SKM-1 (cell line): ENCODE measurements around the gene ZFP64.
A peak's percentile ranks its signal among the peaks of the same experiment; 100 is the strongest.
"Not testable (repeated sequence)": the region's sequence is repeated elsewhere in the genome, so short reads cannot be mapped to it uniquely, and the experiment has no call there.

Experiments used
- DNase-seq: peaks from one replicate; lab custom pipeline; 2025; ENCODE audit not compliant: unreplicated experiment; lab: John Stamatoyannopoulos, UW

ZFP64 gene

GRCh38 chr20:52191132-52191915, at the start of gene ZFP64:
TSS of gene ZFP64 (minus strand) at chr20:52191779. CDS start at chr20:52191636, 143 bp downstream.
- DNase-seq: peak; percentile 59

- no peak for DNase-seq
These were observed 49.2 kb upstream of the ZFP64 start for GRCh38 chr20:52240802-52241201.

- no peak for DNase-seq
These were observed 47.5 kb upstream of the ZFP64 start for GRCh38 chr20:52239102-52239501.

- no peak for DNase-seq
These were observed 44.7 kb upstream of the ZFP64 start for GRCh38 chr20:52236292-52236691.

GRCh38 chr20:52235129-52235528, 43.5 kb upstream of the ZFP64 start:
- DNase-seq: no peak

- no peak for DNase-seq
These were observed 42.9 kb upstream of the ZFP64 start for GRCh38 chr20:52234302-52235045.

GRCh38 chr20:52231230-52231746, 39.7 kb upstream of the ZFP64 start:
- no peak for DNase-seq

GRCh38 chr20:52230409-52230808, 38.8 kb upstream of the ZFP64 start:
- DNase-seq: no peak

- DNase-seq: not testable (repeated sequence)
These were observed 37.8 kb upstream of the ZFP64 start for GRCh38 chr20:52229346-52229745.

- DNase-seq: no peak
These were observed 34.8 kb upstream of the ZFP64 start for GRCh38 chr20:52226370-52226769.

GRCh38 chr20:52224920-52225319, 33.3 kb upstream of the ZFP64 start:
- no peak for DNase-seq

- not testable (repeated sequence) for DNase-seq
These were observed 29.8 kb upstream of the ZFP64 start for GRCh38 chr20:52221362-52221761.

- not testable (repeated sequence) for DNase-seq
These were observed 29.3 kb upstream of the ZFP64 start for GRCh38 chr20:52220891-52221290.

GRCh38 chr20:52219441-52219840, 27.9 kb upstream of the ZFP64 start:
- DNase-seq: no peak

GRCh38 chr20:52217689-52218395, 26.3 kb upstream of the ZFP64 start:
- DNase-seq: no peak

GRCh38 chr20:52213995-52214394, 22.4 kb upstream of the ZFP64 start:
- DNase-seq: no peak

- DNase-seq: no peak
These were observed 21.4 kb upstream of the ZFP64 start for GRCh38 chr20:52212943-52213342.

- no peak for DNase-seq
These were observed 18.7 kb upstream of the ZFP64 start for GRCh38 chr20:52210037-52210990.

- DNase-seq: no peak
These were observed 17.6 kb upstream of the ZFP64 start for GRCh38 chr20:52209154-52209571.
